Measurements from ENCODE around the gene ZNF625.

- TF ChIP-seq CTCF (IDR thresholded peaks at IDR 0.05): no peak
- TF ChIP-seq POLR2A (IDR thresholded peaks at IDR 0.05): no peak
These were observed 39.1 kb downstream of the ZNF625 start for GRCh38 chr19:12117201-12117970.
